HEK293 (cell line): ENCODE measurements around the gene TCF12.

Source experiments
- CTCF ChIP-seq: fragments of 450-650 bp; formaldehyde crosslinking; IDR thresholded peaks from 2 replicates; pipeline ENCODE4 v1.5.1; 2016; ENCODE audit warnings: missing biosample characterization, missing genetic modification characterization
- PBX3 ChIP-seq: sonication (generic); formaldehyde crosslinking; IDR thresholded peaks from 2 replicates; pipeline ENCODE4 v1.8.1; 2022; ENCODE audit warnings: mild to moderate bottlenecking, moderate library complexity, missing genetic modification reagents
- REST ChIP-seq: fragments of 450-650 bp; formaldehyde crosslinking; IDR thresholded peaks from 2 replicates; pipeline ENCODE4 v1.5.1; 2016; ENCODE audit warnings: missing biosample characterization, missing genetic modification characterization
- TCF7L2 ChIP-seq: IDR thresholded peaks from 2 replicates; pipeline ENCODE4 v1.6.1; 2011; ENCODE audit warnings: low read depth, mild to moderate bottlenecking, inconsistent platforms, low read length, moderate library complexity, borderline replicate concordance
- TSHZ1 ChIP-seq: fragments of 450-650 bp; formaldehyde crosslinking; IDR thresholded peaks from 2 replicates; pipeline ENCODE4 v1.5.1; 2016; ENCODE audit warnings: missing biosample characterization, missing genetic modification characterization, borderline replicate concordance
- ZNF175 ChIP-seq: fragments of 450-650 bp; formaldehyde crosslinking; IDR thresholded peaks from 2 replicates; pipeline ENCODE4 v1.5.1; 2016; ENCODE audit warnings: missing biosample characterization, missing genetic modification characterization
- ZNF184 ChIP-seq: fragments of 450-650 bp; IDR thresholded peaks from 2 replicates; pipeline ENCODE4 v1.5.1; 2018; ENCODE audit warnings: missing biosample characterization, mild to moderate bottlenecking, missing genetic modification characterization
- ZNF274 ChIP-seq, 2 experiments: fragments of 200-500 bp in 1 of 2; fragments of 450-650 bp in 1 of 2; sonication (Bioruptor generic) in 1 of 2; formaldehyde crosslinking in 1 of 2; IDR thresholded peaks; 2 replicates each; pipeline versions ENCODE4 v1.5.1 to v1.6.1; 2014 to 2016; ENCODE audit warnings: borderline replicate concordance in 1 of 2, inconsistent platforms in 1 of 2, low read length in 1 of 2, missing biosample characterization in 1 of 2, missing genetic modification characterization in 1 of 2
- ZNF366 ChIP-seq: fragments of 450-650 bp; formaldehyde crosslinking; conservative IDR thresholded peaks from 2 replicates; pipeline ENCODE4 v1.5.1; 2016; ENCODE audit warnings: missing biosample characterization, missing genetic modification characterization
- ZNF398 ChIP-seq: fragments of 450-650 bp; formaldehyde crosslinking; IDR thresholded peaks from 2 replicates; pipeline ENCODE4 v1.5.1; 2017; ENCODE audit warnings: missing biosample characterization, missing genetic modification characterization
- ZNF513 ChIP-seq: fragments of 450-650 bp; IDR thresholded peaks from 2 replicates; pipeline ENCODE4 v1.5.1; 2018; ENCODE audit warnings: missing biosample characterization, missing genetic modification characterization
- ZNF621 ChIP-seq: fragments of 450-650 bp; formaldehyde crosslinking; IDR thresholded peaks from 2 replicates; pipeline ENCODE4 v1.5.1; 2017; ENCODE audit warnings: missing biosample characterization, missing genetic modification characterization
- TF ChIP-seq, protein P1 (sequence below): fragments of 450-650 bp; formaldehyde crosslinking; IDR thresholded peaks from 2 replicates; pipeline ENCODE4 v1.5.1; 2016; ENCODE audit warnings: missing biosample characterization, missing genetic modification characterization

- TF ChIP-seq CTCF (tag by site-specific recombination): no peak
- TF ChIP-seq ZNF184 (tag by site-specific recombination): no peak
- no peak for TF ChIP-seq ZNF366 (tag by site-specific recombination)
- no peak for TF ChIP-seq REST
- TF ChIP-seq ZNF274 (IDR thresholded peaks at IDR 0.05; ENCODE audit: low read length): no peak
- TF ChIP-seq ZNF274 (tag by site-specific recombination; IDR thresholded peaks at IDR 0.05; ENCODE audit: borderline replicate concordance): no peak
- TF ChIP-seq ZNF175 (tag by site-specific recombination): no peak
- TF ChIP-seq ZNF398 (tag by site-specific recombination): no peak
- TF ChIP-seq ZNF621 (tag by site-specific recombination): no peak
- TF ChIP-seq PBX3 (CRISPR knock-in tag): no peak
- TF ChIP-seq ZNF513 (tag by site-specific recombination): no peak
- TF ChIP-seq, protein P1, sequence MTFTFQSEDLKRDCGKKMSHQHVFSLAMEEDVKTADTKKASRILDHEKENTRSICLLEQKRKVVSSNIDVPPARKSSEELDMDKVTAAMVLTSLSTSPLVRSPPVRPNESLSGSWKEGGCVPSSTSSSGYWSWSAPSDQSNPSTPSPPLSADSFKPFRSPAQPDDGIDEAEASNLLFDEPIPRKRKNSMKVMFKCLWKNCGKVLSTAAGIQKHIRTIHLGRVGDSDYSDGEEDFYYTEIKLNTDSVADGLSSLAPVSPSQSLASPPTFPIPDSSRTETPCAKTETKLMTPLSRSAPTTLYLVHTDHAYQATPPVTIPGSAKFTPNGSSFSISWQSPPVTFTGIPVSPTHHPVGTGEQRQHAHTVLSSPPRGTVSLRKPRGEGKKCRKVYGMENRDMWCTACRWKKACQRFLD (tag by site-specific recombination): no peak
- no peak for TF ChIP-seq TCF7L2
- TF ChIP-seq TSHZ1 (tag by site-specific recombination): no peak
These were observed 333.5 kb downstream of the TCF12 start for GRCh38 chr15:57251941-57252340.
